ENCODE measurements around the gene DIS3L. TPM values are rescaled to one million over a fixed set of nuclear protein-coding genes. Genes with fewer than 3 reads are reported as not detected.

The DIS3L gene
- total RNA-seq (2022; extraction: Qiagen RNA extraction; ENCODE audit: low read depth): 28.7 to 32.7 TPM (median 31.4 TPM) in 5 replicates

GRCh38 chr15:66293419-66294156 is at the start of gene DIS3L:
DIS3L (plus strand) TSS chr15:66293568; CDS start chr15:66293597, 29 bp downstream.

GRCh38 chr15:66253418-66254088 is 39.8 kb upstream of the DIS3L start, which contains the start of gene MEGF11:
MEGF11 (minus strand) TSS chr15:66253750; CDS start chr15:66128403, 125,347 bp downstream.

GRCh38 chr15:66356359-66357236 is 63.2 kb downstream of the DIS3L start, which contains the start of gene TIPIN:
TIPIN (minus strand) TSS chr15:66356685; CDS start chr15:66352947, 3,738 bp downstream.

Other genes starting within 250 kb of the DIS3L start
- gene MEGF11, start 39.8 kb upstream of the DIS3L start, total RNA-seq (2022; extraction: Qiagen RNA extraction; ENCODE audit: low read depth): 0.22 to 0.62 TPM (median 0.41 TPM) in 5 replicates
- 23.6 to 29.9 TPM (median 27.3 TPM) in 5 replicates for gene TIPIN, start 63.1 kb downstream of the DIS3L start, total RNA-seq (2022; extraction: Qiagen RNA extraction; ENCODE audit: low read depth)
- 69.5 to 120 TPM (median 116 TPM) in 5 replicates for gene MAP2K1, start 93.3 kb downstream of the DIS3L start, total RNA-seq (2022; extraction: Qiagen RNA extraction; ENCODE audit: low read depth)
- 42.1 to 58.6 TPM (median 49.5 TPM) in 5 replicates for gene SNAPC5, start 204.2 kb downstream of the DIS3L start, total RNA-seq (2022; extraction: Qiagen RNA extraction; ENCODE audit: low read depth)
- gene RPL4, start 211.3 kb downstream of the DIS3L start, total RNA-seq (2022; extraction: Qiagen RNA extraction; ENCODE audit: low read depth): 4,983 to 6,184 TPM (median 5,415 TPM) in 5 replicates
- 29.3 to 43.0 TPM (median 35.7 TPM) in 5 replicates for gene ZWILCH, start 211.8 kb downstream of the DIS3L start, total RNA-seq (2022; extraction: Qiagen RNA extraction; ENCODE audit: low read depth)

Measured in A549 treated with GW870086 at 1 μM for 4 hours (cell line).